ENCODE data around the gene ARL3. TPM values are rescaled to one million over a fixed set of nuclear protein-coding genes. Genes with fewer than 3 reads are reported as not detected.

The ARL3 gene
- total RNA-seq, 1 donor from 2014 or later: 6.4 TPM

Other genes with a start within 250 kb of the ARL3 start
- gene ACTR1A, start 211.7 kb downstream of the ARL3 start, total RNA-seq: 192 and 228 TPM in 2 replicates
- gene SUFU, start 210.4 kb downstream of the ARL3 start, total RNA-seq: 2.8 and 2.9 TPM in 2 replicates
- gene TRIM8, start 69.9 kb downstream of the ARL3 start, total RNA-seq: 56.8 and 57.2 TPM in 2 replicates
- 9.1 and 14.1 TPM in 2 replicates for gene SFXN2, start 239 bp upstream of the ARL3 start, total RNA-seq
- 46.8 and 72.1 TPM in 2 replicates for gene WBP1L, start 29.6 kb upstream of the ARL3 start, total RNA-seq
- gene CYP17A1, start 123.0 kb upstream of the ARL3 start, total RNA-seq: not detected in 2 replicates
- 16.6 and 18.8 TPM in 2 replicates for gene BORCS7, start 139.9 kb upstream of the ARL3 start, total RNA-seq
- 1.4 and 3.0 TPM in 2 replicates for gene AS3MT, start 155.1 kb upstream of the ARL3 start, total RNA-seq
- gene CNNM2, start 203.9 kb upstream of the ARL3 start, total RNA-seq: 2.2 and 4.9 TPM in 2 replicates